WTC11 (cell line): ENCODE results near the gene SBF1. TPM values are rescaled to one million over a fixed set of nuclear protein-coding genes. Genes with fewer than 3 reads are reported as not detected.

ENCODE experiments used
- ATAC-seq: fragments of 200-7000 bp; cut with Tn5 transposase; 2 replicates; pipeline ENCODE4 v1.10.0; 2021; ENCODE audit warnings: mild to moderate bottlenecking, moderate library complexity
- CTCF ChIA-PET: fragments of 300-600 bp; sonication (Branson Sonifier 250); formaldehyde crosslinking; loops from one replicate; lab custom pipeline; 2021; ENCODE audit warnings: antibody characterized with exemption; lab: Charles Lee
- POLR2A ChIA-PET: fragments of 350-600 bp; sonication (Branson Sonifier 250); formaldehyde crosslinking; loops from one replicate; lab custom pipeline; 2021; ENCODE audit warnings: antibody characterized with exemption; lab: Charles Lee
- DNase-seq: peaks from one replicate; pipeline ENCODE4 v3.0.0; 2021; ENCODE audit warnings: low spot score
- H3K27ac Mint-ChIP-seq: 2 replicates; pipeline ENCODE4 v1.8.0; 2021; ENCODE audit warnings: mixed read lengths
- H3K27me3 Mint-ChIP-seq: 2 replicates; pipeline ENCODE4 v1.8.0; 2021; ENCODE audit warnings: low read depth, mild to moderate bottlenecking, moderate library complexity, mixed read lengths
- H3K36me3 Mint-ChIP-seq: 2 replicates; pipeline ENCODE4 v1.8.0; 2021; ENCODE audit warnings: mixed read lengths
- H3K4me1 Mint-ChIP-seq: 2 replicates; pipeline ENCODE4 v1.8.0; 2022; ENCODE audit warnings: mixed read lengths
- H3K4me3 Mint-ChIP-seq: 2 replicates; pipeline ENCODE4 v1.8.0; 2021; ENCODE audit warnings: mild to moderate bottlenecking, moderate library complexity, mixed read lengths
- H3K9me3 Mint-ChIP-seq: 2 replicates; pipeline ENCODE4 v1.8.0; 2021; ENCODE audit warnings: mixed read lengths
- ATF1 ChIP-seq: sonication (generic); formaldehyde crosslinking; IDR thresholded peaks from 2 replicates; pipeline ENCODE4 v1.8.1; 2023; ENCODE audit warnings: mild to moderate bottlenecking, moderate library complexity, missing genetic modification reagents
- CREB1 ChIP-seq: sonication (generic); formaldehyde crosslinking; IDR thresholded peaks from 2 replicates; pipeline ENCODE4 v1.8.0; 2023; ENCODE audit warnings: mild to moderate bottlenecking, missing genetic modification reagents
- CREM ChIP-seq: sonication (generic); formaldehyde crosslinking; IDR thresholded peaks from 2 replicates; pipeline ENCODE4 v1.8.1; 2022; ENCODE audit warnings: mild to moderate bottlenecking, missing genetic modification reagents, moderate library complexity
- EMX1 ChIP-seq: fragments of 250-450 bp; sonication (Bioruptor Pico); IDR thresholded peaks from 2 replicates; pipeline ENCODE4 v1.8.0; 2021; ENCODE audit warnings: mild to moderate bottlenecking
- FOXJ3 ChIP-seq: sonication (generic); formaldehyde crosslinking; IDR thresholded peaks from 2 replicates; pipeline ENCODE4 v1.9.0; 2021; ENCODE audit warnings: missing genetic modification reagents, mild to moderate bottlenecking, borderline replicate concordance
- FOXP1 ChIP-seq: sonication (generic); formaldehyde crosslinking; IDR thresholded peaks from 2 replicates; pipeline ENCODE4 v1.8.0; 2022; ENCODE audit warnings: missing genetic modification reagents, mild to moderate bottlenecking, moderate library complexity, borderline replicate concordance
- FOXP4 ChIP-seq: sonication (generic); formaldehyde crosslinking; IDR thresholded peaks from 2 replicates; pipeline ENCODE4 v1.8.0; 2022; ENCODE audit warnings: mild to moderate bottlenecking, missing genetic modification reagents
- GABPB1 ChIP-seq: sonication (generic); formaldehyde crosslinking; IDR thresholded peaks from 2 replicates; pipeline ENCODE4 v1.8.1; 2023; ENCODE audit warnings: mild to moderate bottlenecking, missing genetic modification reagents
- NFATC4 ChIP-seq: fragments of 250-450 bp; sonication (Bioruptor Pico); IDR thresholded peaks from 2 replicates; pipeline ENCODE4 v1.9.0; 2021; ENCODE audit warnings: mild to moderate bottlenecking
- NR3C1 ChIP-seq: sonication (generic); formaldehyde crosslinking; conservative IDR thresholded peaks from 2 replicates; pipeline ENCODE4 v1.8.1; 2023; ENCODE audit warnings: low read depth, mild to moderate bottlenecking, missing genetic modification reagents
- OVOL2 ChIP-seq: fragments of 250-450 bp; sonication (Bioruptor Pico); IDR thresholded peaks from 2 replicates; pipeline ENCODE4 v1.9.0; 2021; ENCODE audit warnings: mild to moderate bottlenecking, borderline replicate concordance
- PRRX2 ChIP-seq: fragments of 250-450 bp; sonication (Bioruptor Pico); IDR thresholded peaks from 2 replicates; pipeline ENCODE4 v1.8.0; 2021; ENCODE audit warnings: mild to moderate bottlenecking
- TEAD1 ChIP-seq: sonication (generic); formaldehyde crosslinking; IDR thresholded peaks from 2 replicates; pipeline ENCODE4 v1.8.0; 2022; ENCODE audit warnings: mild to moderate bottlenecking, missing genetic modification reagents
- TP53 ChIP-seq: sonication (generic); formaldehyde crosslinking; IDR thresholded peaks from 2 replicates; pipeline ENCODE4 v1.8.1; 2023; ENCODE audit warnings: mild to moderate bottlenecking, missing genetic modification reagents
- USF2 ChIP-seq: sonication (generic); formaldehyde crosslinking; IDR thresholded peaks from 2 replicates; pipeline ENCODE4 v1.8.1; 2023; ENCODE audit warnings: mild to moderate bottlenecking, missing genetic modification reagents, moderate library complexity
- ZBTB21 ChIP-seq: sonication (generic); formaldehyde crosslinking; IDR thresholded peaks from 2 replicates; pipeline ENCODE4 v1.8.1; 2023; ENCODE audit warnings: mild to moderate bottlenecking, missing genetic modification reagents, borderline replicate concordance
- ZNF121 ChIP-seq: sonication (generic); formaldehyde crosslinking; IDR thresholded peaks from 2 replicates; pipeline ENCODE4 v1.8.0; 2023; ENCODE audit warnings: missing genetic modification reagents
- ZNF396 ChIP-seq: fragments of 250-450 bp; sonication (Bioruptor Pico); IDR thresholded peaks from 2 replicates; pipeline ENCODE4 v1.8.0; 2021; ENCODE audit warnings: mild to moderate bottlenecking, moderate library complexity, borderline replicate concordance
- ZNF425 ChIP-seq: fragments of 250-450 bp; sonication (Bioruptor Pico); conservative IDR thresholded peaks from 2 replicates; pipeline ENCODE4 v1.9.0; 2021; ENCODE audit warnings: mild to moderate bottlenecking
- ZNF512 ChIP-seq: sonication (generic); formaldehyde crosslinking; IDR thresholded peaks from 2 replicates; pipeline ENCODE4 v1.8.1; 2022; ENCODE audit warnings: missing genetic modification reagents, borderline replicate concordance
- ZNF532 ChIP-seq: fragments of 250-450 bp; sonication (Bioruptor Pico); IDR thresholded peaks from 2 replicates; pipeline ENCODE4 v1.9.0; 2021; ENCODE audit warnings: mild to moderate bottlenecking, borderline replicate concordance
- total RNA-seq: library from RNA; stranded (reverse); gene quantifications from 3 replicates; pipeline ENCODE4 v1.2.3, GENCODE V29; 2021
- TF ChIP-seq, protein P1 (sequence below): sonication (generic); formaldehyde crosslinking; IDR thresholded peaks from 2 replicates; pipeline ENCODE4 v1.8.0; 2022; ENCODE audit warnings: mild to moderate bottlenecking, missing genetic modification reagents

SBF1 gene
- total RNA-seq, 1 experiment from 2014 or later = 108 TPM

DNA sequence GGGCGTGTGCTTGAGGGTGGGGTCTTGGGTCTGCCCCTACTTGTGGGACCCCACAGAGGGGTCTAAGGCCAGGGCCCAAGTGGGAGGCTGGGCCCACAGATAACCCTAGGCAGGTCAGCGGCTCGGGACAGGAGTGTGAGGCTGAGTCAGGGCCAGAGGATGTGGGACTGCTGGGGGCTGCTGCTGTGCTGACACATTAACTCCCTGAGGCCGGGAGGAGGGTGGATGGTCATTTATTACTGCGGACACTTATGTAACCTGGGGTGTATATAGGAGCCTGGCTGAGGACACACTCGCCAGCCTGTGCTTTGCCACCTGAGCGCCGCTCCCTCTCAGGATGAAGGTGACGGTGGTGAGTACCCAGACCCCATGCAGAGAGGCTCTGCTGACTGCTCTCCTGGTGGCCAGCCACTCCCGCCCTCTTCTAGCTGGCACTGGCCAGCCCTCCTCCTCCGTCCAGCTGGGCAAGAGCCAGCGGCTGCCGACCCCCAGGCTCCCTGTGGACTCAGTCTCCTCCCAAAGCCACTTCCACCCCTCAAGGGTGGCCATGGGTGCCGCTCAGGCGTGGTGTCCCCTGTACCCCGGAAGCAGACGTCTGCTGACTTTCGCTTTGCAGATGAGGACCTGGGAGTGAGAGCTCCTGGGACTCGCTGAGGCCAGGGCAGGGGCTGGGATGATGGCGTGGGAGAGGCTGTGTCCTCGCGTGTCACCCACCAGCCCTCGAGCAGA, 11.9 kb upstream of the SBF1 start, which contains the start of gene MIOX (continued):
- no peak for TF ChIP-seq ZNF532 (CRISPR knock-in tag)
- no peak for TF ChIP-seq FOXP4 (CRISPR knock-in tag)
- no peak for TF ChIP-seq FOXP1

DNA sequence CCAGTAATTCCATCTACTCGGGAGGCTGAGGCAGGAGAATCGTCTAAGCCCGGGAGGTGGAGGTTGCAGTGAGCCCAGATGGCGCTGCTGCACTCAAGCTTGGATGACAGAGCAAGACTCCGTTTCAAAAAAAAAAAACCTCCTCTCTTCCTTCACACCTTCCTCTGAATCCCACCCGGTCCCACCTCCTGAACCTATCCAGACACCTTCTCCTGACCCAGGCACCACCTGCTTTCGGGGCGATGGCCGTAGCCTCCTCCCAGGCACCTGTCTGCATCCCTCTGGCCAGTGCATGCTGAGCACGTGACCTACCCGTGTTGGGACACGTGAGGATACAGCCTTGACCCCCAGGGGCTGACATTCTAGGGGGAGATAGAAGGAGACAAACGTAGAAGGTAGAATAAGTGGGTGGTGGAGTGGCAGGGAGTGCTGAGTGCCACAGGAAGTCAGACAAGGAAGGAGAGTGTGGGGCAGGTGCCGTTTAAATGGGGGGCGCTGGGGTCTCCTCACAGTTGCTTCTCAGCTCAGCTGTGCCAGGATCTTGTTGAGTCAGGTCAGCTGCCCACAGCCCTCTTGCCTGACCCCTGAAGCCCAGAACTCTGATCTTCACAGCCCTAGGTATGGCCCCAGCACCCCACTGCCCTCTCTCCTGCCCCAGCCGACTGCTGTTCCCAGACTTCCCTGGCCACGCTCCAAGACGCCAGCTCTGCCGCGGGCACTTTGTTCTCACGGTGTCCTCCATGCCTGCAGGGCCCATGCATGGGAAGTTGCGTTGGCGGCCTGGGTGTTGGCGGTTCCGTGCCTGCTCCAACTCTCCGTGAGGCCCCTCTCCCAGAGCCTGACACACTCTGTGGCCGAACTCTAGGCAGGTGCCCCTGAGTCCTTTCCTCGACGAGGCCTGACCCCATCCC, 10.6 kb upstream of the SBF1 start:
- H3K27ac Mint-ChIP-seq = peak overlapping the region; percentile 14; the same call in 1 of the 2 replicates
- CTCF ChIA-PET = interaction anchor here (1.1 to 1.6 kb wide), 4 partner anchors 17 to 86 kb away, joined by 3 to 6 read pairs (median 5); partner anchors contain the start of genes LMF2, NCAPH2 and SCO2
- ATAC-seq (no peak), DNase-seq (no peak)
- H3K4me3 Mint-ChIP-seq = no peak overlapping the region
- POLR2A ChIA-PET = interaction anchor here (1.0 kb wide), 1 partner anchor 12 kb away, joined by 3 read pairs; no protein-coding TSS in a partner anchor
- peaks cover 5% of the 10 kb centered on the region for H3K27me3 Mint-ChIP-seq
- H3K4me1 Mint-ChIP-seq = no peaks in the 10 kb centered on the region
- H3K9me3 Mint-ChIP-seq = no peaks in the 10 kb centered on the region
- no peaks in the 10 kb centered on the region for H3K36me3 Mint-ChIP-seq
- TF ChIP-seq CREB1 (CRISPR knock-in tag) = no peak
- TF ChIP-seq NFATC4 (CRISPR knock-in tag) = no peak
- TF ChIP-seq USF2 (CRISPR knock-in tag) = 0 out of 2 replicates have a peak, but pooled peaks have one; percentile 46
- no peak for TF ChIP-seq ZNF425
- TF ChIP-seq ZNF121 (CRISPR knock-in tag) = no peak
- TF ChIP-seq EMX1 (CRISPR knock-in tag) = no peak
- TF ChIP-seq, protein P1, sequence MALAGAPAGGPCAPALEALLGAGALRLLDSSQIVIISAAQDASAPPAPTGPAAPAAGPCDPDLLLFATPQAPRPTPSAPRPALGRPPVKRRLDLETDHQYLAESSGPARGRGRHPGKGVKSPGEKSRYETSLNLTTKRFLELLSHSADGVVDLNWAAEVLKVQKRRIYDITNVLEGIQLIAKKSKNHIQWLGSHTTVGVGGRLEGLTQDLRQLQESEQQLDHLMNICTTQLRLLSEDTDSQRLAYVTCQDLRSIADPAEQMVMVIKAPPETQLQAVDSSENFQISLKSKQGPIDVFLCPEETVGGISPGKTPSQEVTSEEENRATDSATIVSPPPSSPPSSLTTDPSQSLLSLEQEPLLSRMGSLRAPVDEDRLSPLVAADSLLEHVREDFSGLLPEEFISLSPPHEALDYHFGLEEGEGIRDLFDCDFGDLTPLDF = no peak
- TF ChIP-seq TP53 (CRISPR knock-in tag) = 0 out of 2 replicates have a peak, but pooled peaks have one; percentile 21
- TF ChIP-seq ATF1 (CRISPR knock-in tag) = no peak
- TF ChIP-seq GABPB1 (CRISPR knock-in tag) = peak; percentile 54
- no peak for TF ChIP-seq ZNF396 (CRISPR knock-in tag)
- no peak for TF ChIP-seq PRRX2 (CRISPR knock-in tag)
- no peak for TF ChIP-seq ZBTB21 (CRISPR knock-in tag)
- TF ChIP-seq ZNF512 (CRISPR knock-in tag) = no peak
- no peak for TF ChIP-seq CREM (CRISPR knock-in tag)
- no peak for TF ChIP-seq OVOL2
- no peak for TF ChIP-seq TEAD1 (CRISPR knock-in tag)
- TF ChIP-seq FOXJ3 (CRISPR knock-in tag) = no peak
- no peak for TF ChIP-seq NR3C1 (CRISPR knock-in tag)
